OCI-M2 (cell line): ENCODE results near the gene ARHGEF11.

Experiments
- DNase-seq: peaks from one replicate; lab custom pipeline; 2025; ENCODE audit not compliant: unreplicated experiment; lab: John Stamatoyannopoulos, UW

Gene ARHGEF11

DNA sequence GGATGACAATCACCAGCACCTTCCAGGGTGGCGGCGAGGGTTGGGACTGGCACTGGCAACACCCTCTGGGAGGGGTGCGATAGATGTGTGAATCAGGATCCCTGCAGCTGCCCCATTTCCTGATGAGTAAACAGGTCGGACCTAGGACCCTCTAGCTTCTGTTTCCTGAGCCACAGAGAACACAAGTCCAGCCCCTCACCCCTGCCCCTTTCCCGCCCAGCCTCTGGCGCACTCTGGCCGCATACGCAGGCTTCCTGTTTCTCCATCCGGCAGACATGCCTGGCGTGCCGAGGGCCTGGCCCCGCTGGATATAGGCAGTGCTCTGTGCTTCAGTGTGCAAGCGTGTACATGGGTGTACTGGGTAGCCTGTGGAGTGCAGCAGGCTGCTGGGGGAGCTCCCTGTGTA is 147.4 kb downstream of the ARHGEF11 start:
- no peak for DNase-seq

DNA sequence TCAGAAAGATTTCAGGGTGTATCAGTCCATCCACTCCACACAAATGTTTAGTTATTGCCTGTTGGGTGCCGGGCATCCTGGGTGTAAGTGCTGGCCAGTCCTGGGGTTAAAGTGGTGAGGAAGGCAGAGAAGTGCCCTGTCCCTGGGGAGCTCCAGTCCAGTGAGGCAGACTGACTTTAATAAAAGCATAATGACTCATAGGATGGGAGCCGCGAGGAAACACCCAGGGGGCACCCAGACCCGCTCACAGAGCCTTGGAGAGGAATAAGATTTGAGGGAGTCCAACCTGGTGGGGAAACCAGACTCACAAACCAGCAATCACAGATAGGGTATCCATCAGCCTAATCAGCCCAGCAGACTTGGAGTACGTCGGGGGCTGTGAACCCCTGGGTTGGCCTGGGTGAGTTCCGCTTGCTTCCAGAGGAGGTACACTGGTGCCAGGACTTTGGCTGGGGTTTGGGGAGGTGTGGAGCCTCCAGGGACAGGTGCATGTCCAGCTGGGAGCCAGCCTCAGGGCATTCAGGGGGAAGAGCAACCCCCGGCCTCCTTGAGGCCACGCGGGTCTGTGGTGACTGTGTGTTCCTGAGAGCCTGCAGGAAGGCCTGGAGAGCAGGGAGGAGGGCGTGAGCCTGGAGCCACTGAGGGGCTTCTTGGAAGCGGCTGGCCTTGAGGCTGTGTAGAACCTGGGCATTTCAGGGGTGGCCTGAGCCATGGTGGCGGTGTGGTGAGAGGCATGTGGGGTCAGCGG is 148.3 kb downstream of the ARHGEF11 start:
- no peak for DNase-seq

DNA sequence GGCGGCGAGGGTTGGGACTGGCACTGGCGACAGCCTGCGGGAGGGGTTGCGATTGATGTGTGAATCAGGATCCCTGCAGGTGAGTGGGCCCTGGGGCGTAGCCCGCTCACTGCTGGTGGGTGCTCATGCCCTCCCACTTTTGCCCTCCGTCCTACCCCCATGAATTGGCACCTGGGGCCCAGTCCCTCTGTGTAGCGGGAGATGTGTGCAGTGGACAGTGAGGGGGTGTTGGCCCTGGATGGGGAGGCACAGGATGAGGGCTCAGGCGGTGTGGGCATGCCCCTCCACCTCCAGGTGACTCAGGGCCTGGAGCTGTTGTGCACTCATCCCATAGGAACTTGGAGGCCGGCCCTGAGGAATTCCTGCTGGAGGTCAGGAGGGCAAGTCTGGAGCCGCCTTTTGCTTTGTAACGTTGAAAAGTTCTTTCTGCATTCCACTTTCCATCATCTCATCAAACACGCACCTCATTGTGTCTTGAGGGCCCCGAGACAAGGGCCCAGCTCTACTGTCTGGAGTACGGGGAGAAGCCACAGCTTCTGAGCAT is 149.0 kb downstream of the ARHGEF11 start:
- DNase-seq, result no peak

DNA sequence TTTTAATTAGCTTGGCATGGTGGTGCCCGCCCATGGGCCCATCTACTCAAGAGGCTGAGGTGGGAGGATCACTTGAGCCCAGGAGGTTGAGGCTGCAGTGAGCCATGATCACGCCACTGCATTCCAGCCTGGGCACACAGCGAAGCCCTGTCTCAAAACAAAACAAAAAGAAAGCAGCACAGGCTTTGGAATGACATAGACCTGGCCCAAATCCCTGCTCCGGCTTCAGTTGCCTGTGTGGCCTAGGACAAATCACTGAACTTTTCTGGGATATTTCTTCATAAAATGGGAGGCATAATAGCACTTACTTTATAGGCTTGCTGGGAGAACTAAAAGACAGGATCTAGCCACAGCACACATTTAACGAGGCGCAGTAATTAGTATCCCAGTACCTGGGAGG is 149.6 kb downstream of the ARHGEF11 start:
- DNase-seq, result no peak

DNA sequence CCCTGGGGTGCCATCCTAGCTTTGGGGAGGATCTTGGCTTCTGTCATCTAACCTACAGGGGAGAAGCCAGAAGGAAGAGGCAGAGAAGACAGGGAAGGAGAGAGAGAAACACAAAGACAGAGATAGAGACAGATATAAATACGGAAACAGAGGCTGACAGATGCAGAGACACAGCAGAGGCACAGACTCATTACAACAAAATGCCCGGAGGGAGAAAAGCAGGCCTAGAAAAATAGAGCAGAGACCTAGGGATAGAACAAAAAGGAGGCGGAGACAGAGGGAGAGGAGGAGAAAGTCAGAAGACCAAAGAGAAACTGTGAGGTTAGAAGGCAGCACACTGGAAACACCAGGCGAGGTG is 150.1 kb downstream of the ARHGEF11 start:
- no peak for DNase-seq

DNA sequence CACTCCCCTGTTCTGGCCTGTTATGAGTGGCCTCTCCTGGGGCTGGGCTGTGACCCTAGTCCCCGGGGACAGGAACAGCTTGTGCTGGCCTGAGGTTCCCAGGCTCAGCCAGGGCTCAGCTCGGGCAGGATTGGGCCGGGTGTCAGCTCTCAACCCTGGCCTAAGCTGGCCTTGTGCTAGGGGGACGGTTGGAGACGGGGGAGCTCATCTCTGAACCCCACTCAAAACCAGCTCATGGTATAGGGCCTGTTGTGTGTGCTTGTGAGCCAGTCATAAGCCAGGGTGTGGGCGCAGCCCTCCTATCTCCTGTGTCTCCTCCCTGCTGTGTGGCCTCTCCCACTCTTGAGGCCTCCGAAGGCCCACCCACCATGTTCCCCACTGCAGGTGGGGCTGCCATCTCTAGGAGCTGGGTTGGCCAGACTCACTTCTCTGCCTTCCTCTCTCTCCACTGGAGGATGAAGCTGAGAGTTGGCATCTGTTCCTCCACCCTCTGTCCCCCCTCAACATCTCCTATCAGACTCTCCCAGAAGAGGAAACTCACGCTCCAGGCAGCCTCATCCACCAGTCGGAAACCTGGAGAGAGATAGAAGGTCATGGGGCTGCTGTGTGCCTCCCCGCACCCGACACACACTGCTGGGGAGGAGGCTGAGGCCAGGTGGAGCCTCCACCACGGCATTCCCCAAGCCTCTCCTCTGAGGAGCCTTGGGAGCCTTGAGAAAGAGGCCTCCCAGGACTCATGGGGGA is 150.7 kb downstream of the ARHGEF11 start:
- peak; percentile 37 for DNase-seq

DNA sequence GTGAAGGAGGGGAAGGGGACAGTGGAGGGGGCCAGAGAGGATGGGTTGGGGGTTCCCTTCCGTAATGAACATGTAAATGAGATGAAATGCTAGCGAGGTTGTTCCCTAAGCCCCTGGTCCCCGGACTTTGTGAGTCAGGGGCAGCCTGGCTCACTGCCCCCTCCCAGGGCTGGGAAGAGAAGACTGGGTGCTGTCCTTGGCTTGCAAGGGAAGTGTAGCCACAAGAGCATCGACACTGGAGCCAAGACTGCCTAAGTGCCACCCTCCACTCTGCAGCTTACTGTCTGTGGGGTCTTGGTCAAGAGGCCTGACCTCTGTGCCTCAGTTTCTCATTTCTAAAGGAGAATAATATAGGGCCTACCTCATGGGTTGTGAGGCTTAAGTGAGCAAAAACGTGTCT is 151.5 kb downstream of the ARHGEF11 start:
- DNase-seq, result no peak

DNA sequence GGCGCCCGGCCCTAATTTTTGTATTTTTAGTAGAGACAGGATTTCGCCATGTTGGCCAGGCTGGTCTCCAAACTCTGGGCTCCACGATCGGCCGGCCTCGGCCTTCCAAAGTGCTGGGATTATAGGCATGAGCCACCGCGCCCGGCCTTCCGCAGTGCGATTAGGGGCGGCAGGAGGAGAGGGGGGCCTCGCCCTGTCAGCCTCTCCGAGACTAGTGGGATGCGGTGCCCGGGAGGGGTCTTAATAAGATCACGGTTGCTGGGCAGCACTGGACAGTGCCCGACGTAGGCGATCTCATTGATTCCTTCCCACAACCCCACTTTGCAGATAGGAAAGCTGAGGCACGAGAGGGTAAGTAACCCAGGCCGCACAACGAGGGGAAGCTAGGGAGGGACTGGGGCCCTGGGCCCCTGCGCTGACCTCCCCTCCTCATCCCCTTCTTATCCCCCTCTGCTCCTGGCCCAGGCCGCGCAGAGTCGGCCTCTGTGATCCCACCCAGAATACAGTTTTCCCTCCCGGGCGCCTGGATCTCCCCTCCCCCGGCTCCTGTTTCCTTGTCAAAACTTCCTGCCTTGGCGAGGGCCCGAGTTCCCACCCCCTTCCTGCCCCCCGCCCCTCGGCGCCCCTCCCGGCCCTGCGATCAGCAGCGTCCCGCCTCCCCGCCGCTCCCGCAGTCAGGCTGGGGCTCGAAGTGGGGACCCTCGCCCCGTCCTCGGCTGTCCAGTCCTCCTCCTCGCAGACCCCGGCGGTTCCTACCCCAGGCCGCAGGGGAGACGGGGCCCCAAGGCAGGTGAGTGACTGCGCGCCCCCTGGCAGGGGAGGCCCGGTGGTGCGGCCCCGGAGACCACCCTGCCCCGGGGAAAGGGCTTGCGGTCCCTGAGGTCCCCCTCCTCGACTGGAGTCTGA is 152.2 kb downstream of the ARHGEF11 start, which contains the start of gene PEAR1:
Gene PEAR1 (plus strand): TSS at position 671 of the 906 bp plus-strand sequence. CDS start 10,209 bp downstream, outside the sequence.
- DNase-seq, result no peak

DNA sequence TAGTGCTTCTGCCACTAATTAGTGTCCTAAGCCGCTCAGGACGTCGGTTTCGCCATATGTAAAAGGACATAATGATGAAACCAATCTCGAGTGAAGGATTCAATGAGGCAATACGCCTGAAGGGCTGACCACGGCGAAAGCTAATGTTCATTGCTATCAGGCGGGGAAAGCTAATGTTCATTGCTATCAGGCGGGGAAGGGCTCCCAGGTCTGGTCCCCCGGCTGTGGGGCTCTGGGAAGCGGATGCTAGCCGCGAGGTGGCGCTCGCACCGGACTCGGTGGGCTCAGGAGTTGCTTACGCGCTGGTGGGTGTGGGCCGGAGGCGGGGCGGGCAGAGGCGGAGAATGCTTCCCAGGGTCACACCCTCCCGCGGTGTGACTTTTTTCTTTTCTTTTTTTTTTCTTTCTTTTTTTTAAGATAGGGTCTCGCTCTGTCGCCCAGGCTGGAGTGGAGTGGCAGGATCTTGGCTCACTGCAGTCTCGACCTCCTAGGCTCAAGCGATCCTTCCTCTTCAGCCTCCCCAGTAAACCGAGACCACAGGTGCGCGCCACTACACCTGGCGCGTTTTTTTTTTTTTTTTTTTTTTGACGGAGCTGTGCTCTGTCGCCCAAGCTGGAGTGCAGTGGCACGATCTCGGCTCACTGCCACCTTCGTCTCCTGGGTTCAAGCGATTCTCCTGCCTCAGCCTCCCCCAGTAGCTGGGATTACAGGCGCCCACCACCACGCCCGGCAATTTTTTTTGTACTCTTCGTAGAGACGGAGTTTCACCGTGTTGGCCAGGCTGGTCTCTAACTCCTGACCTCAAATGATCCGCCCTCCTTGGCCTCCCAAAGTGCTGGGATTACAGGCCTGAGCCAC is 153.1 kb downstream of the ARHGEF11 start:
- DNase-seq, result peak; percentile 27

DNA sequence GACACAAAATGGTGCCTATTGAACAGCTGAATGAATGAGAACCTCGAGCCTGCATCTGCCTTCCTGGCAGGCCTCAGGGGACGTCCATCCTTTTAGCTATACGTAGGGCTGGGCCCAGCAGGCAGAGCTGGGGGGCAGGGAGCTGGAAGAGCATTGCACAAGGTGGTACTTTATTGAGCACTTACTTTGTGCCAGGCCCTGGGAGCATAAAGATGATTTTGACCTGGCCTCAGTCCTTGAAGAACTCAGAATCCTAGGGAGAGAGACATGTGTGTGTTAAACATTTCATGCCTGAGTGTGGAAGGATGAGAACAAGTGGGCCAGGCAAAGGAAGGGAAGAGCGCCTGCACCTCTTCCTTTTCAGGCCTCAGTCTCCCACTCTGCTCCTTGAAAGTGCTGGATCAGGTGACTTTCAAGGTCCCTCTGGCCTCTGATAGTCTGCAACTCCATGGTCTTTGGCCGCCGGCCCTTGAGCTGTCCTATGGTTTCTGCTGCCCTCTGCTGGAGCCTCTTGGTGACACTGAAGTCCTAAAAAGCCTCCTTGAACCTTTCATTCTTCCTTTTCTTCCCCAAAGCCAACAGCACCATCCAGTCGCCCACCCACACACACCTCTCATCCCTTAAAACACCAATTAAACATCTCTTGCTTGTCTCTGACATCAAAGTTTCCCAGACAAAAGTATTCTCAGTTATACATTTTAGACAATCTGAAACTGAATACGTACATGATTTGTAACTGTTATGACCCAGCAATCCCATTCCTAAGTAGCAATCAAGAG is 155.6 kb downstream of the ARHGEF11 start:
- DNase-seq, result peak; percentile 26

DNA sequence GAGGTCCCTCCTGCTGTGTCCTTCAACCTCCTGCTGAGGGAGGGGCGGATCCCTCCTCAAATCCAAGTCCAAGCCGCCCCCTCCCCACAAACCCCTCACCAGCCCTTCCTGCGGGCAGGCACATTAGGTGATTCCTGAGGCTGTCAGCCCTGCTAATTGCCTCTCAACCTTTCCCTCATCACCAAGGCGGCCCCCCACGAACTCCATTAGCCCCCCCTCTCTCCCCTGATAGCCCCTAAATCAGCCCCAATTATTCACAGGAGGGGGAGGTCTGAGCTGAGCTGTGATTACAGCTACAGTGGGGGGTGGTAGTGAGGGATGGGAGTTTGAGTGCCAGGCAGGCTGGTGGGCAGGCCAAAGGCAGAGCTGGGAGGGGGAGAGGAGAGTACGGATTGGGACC is 157.8 kb downstream of the ARHGEF11 start:
- DNase-seq, result no peak

DNA sequence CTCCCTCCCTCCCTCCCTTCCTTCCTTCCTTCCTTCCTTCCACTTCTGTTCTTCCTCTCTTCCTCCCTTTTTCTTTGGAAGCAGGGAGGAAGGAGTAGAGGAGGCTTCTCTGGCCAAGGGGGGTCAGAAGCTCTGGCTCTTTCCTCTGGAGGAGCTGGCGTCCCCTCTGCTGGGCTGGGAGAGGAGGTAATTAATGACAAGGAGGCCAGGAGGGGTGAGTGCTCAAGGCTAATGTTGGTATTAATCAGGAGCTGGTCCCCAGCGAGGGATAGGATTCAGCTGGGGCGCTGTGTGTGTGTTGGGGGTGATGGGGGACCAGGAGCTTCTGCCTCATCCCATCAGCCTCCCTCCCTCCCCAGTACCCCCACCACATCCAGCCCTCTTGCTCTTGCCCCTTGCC is 158.2 kb downstream of the ARHGEF11 start:
- DNase-seq, result no peak

DNA sequence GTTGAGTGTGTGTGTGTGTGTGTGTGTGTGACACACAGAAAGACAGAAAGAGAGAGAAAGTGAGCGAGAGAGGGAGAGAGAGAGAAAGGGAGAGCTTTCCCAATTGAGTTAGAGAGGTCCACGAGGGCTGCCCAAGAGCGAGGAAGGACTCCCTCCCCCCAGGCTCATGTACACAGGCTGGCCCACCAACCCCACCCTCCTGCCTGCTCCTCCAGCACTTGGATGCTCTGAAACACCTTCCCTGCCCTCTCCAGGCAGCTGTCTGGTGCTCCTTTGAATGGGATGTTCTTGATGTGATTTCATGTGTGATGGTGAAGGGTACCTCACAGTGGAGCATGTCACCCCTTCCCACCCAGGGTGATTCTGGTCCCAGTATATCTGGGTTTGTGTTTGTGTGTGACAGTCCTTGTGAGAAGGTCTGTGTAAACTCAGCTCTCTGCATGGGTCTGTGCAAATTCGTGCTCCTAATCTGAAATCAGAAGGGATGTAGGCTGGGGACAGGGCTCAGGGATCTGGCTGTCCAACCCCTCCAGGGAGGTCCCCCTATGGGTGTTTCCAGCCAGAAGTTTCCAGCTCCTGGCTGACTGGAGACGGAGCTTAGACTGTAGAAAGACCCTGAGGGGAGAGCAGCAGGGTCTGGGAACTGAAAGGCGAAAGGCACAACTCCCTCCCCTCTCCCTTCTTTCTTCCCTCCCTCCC is 158.8 kb downstream of the ARHGEF11 start:
- DNase-seq, result no peak

DNA sequence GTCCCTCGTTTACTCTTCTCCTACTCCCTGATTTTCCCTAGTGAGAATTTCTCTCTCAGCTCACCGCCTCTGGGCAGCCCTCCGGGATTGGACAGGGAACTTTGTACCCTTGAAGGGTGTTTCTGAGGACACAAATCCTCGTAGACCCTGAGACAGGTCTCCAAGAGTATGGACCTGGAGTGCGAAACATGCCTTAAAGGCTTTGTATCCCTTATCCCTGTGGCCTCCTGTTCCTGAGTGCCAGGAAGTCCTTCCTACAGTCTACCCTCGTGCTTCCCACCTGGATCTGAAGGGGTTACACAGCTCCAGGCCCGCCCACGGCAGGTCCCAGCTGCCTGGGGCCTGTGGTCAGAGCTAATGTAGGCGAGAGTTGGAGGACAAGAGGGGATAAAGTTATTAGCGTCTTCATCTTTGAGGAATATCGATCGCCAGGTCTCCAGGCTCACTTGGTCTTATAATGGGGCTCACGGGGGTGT is 159.6 kb downstream of the ARHGEF11 start:
- no peak for DNase-seq

DNA sequence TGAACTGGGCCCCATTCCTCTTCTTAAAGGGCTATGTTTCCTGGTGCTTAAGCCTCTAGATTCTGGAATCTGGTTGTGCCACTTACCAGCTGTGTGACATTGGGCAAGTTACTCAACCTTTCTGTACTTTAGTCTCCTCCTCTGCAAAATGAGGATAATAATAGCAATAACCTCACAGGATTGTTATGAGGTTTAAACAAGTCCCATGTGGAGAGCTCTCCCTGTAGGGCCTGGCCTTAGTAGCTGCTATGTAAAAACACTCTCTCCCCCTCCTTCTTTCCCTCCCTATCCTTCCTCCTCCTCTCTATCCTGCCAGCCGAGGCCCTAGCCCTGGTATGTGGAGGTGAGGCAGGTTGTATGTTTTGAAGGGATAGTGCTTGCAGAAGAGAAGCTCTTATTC is 160.2 kb downstream of the ARHGEF11 start:
- no peak for DNase-seq
